ENCODE results near the gene PCGF3.

PCGF3 gene

DNA sequence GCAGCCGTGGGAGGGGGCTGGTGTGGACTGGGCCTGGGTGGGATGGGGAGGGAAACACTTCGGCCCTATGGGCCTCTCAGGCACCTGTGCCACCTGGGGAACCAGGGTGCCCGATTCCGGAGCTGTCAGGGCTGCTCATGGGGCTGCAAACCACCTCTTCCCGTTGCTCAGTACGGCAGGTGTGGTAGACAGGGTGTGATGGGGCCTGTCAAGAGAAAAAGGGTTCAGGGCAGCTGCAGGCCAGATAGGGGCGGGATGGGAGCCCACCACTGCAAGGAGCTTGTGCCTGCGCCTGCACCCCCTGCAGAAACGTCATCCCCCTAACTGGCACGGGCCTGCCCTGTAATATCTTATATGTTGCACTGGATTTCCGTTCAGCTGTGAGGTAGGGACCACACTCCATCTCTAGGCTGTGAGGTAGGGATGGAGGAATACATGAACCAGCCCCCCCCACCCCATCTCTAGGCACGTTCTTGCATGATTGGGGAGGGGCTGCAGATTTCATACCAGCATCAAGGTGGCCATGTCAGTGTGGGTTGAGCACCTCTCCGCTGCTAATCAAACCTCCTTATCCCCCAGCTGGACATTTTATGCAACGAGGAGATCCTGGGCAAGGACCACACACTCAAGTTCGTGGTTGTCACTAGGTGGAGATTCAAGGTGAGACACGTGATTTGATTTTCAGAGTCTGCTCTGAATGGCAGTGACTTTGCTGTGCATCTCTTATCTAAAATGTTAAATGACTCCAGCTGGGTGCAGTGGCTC is 59.0 kb downstream of the PCGF3 start:
- H3K4me3 ChIP-seq (ENCODE audit: low read length, poor library complexity, severe bottlenecking): no peak overlapping the region
- H3K9me2 ChIP-seq (replicated peaks; ENCODE audit: low read depth, low read length): no peaks in the 10 kb centered on the region
- peaks cover 9% of the 10 kb centered on the region for H3K79me2 ChIP-seq (ENCODE audit: insufficient read depth, low read length)
- H3K27me3 ChIP-seq (ENCODE audit: insufficient read depth, low read length, poor library complexity, severe bottlenecking): no peaks in the 10 kb centered on the region
- H2AFZ ChIP-seq (ENCODE audit: low read length): no peak overlapping the region
- no peaks in the 10 kb centered on the region for H3F3A ChIP-seq (ENCODE audit: low read depth)
- H3K36me3 ChIP-seq (ENCODE audit: insufficient read depth, low read length): peaks cover 78% of the 10 kb centered on the region
- no peak for TF ChIP-seq EZH2phosphoT487 (IDR thresholded peaks at IDR 0.05; ENCODE audit: borderline replicate concordance)
- TF ChIP-seq, protein P1, sequence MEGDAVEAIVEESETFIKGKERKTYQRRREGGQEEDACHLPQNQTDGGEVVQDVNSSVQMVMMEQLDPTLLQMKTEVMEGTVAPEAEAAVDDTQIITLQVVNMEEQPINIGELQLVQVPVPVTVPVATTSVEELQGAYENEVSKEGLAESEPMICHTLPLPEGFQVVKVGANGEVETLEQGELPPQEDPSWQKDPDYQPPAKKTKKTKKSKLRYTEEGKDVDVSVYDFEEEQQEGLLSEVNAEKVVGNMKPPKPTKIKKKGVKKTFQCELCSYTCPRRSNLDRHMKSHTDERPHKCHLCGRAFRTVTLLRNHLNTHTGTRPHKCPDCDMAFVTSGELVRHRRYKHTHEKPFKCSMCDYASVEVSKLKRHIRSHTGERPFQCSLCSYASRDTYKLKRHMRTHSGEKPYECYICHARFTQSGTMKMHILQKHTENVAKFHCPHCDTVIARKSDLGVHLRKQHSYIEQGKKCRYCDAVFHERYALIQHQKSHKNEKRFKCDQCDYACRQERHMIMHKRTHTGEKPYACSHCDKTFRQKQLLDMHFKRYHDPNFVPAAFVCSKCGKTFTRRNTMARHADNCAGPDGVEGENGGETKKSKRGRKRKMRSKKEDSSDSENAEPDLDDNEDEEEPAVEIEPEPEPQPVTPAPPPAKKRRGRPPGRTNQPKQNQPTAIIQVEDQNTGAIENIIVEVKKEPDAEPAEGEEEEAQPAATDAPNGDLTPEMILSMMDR (conservative IDR thresholded peaks at IDR 0.05; ENCODE audit: low read length): no peak
- H3K4me1 ChIP-seq (ENCODE audit: insufficient read depth, low read length, poor library complexity, severe bottlenecking): peaks cover 6% of the 10 kb centered on the region
- H4K20me1 ChIP-seq (ENCODE audit: insufficient read depth, low read length, poor library complexity, severe bottlenecking): peaks cover 37% of the 10 kb centered on the region
- no peak overlapping the region for H3K9ac ChIP-seq (ENCODE audit: low read depth, low read length, poor library complexity, severe bottlenecking)
- H3K4me2 ChIP-seq (ENCODE audit: low read depth, low read length, poor library complexity, severe bottlenecking): peak overlapping the region; percentile 25
- H3K9me3 ChIP-seq (ENCODE audit: insufficient read depth, low read depth, low read length): no peaks in the 10 kb centered on the region

DNA sequence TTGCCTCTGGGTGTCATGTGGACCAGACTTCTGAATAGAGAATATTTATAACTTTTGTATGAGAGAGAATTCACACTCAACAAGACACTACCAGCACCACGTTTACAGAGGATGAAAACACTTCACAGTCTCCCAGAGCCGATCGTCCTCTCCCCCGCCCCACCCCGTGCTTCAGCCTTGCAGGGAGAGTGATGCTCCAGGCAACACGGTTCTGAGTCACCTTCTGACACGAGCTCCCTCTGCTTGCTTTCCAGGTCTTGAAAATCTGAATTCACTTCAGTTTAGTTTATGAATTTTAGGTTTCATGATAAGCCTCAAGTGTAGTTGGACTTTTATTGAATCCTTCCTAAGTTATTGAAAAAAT is 60.5 kb downstream of the PCGF3 start:
- H3K4me2 ChIP-seq (ENCODE audit: low read depth, low read length, poor library complexity, severe bottlenecking): no peak overlapping the region
- H4K20me1 ChIP-seq (ENCODE audit: insufficient read depth, low read length, poor library complexity, severe bottlenecking): peaks cover 48% of the 10 kb centered on the region
- peaks cover 82% of the 10 kb centered on the region; the same call in 1 of the 2 replicates for H3K36me3 ChIP-seq (ENCODE audit: insufficient read depth, low read length)
- H3K4me1 ChIP-seq (ENCODE audit: insufficient read depth, low read length, poor library complexity, severe bottlenecking): peaks cover 6% of the 10 kb centered on the region
- H3K4me3 ChIP-seq (ENCODE audit: low read length, poor library complexity, severe bottlenecking): no peak overlapping the region
- H3K9me3 ChIP-seq (ENCODE audit: insufficient read depth, low read depth, low read length): no peaks in the 10 kb centered on the region
- TF ChIP-seq EZH2phosphoT487 (IDR thresholded peaks at IDR 0.05; ENCODE audit: borderline replicate concordance): no peak
- TF ChIP-seq, protein P1 (conservative IDR thresholded peaks at IDR 0.05; ENCODE audit: low read length): no peak
- no peak overlapping the region for H3K9ac ChIP-seq (ENCODE audit: low read depth, low read length, poor library complexity, severe bottlenecking)
- peaks cover 21% of the 10 kb centered on the region for H3K79me2 ChIP-seq (ENCODE audit: insufficient read depth, low read length)
- H3K9me2 ChIP-seq (replicated peaks; ENCODE audit: low read depth, low read length): no peaks in the 10 kb centered on the region
- H3F3A ChIP-seq (ENCODE audit: low read depth): no peaks in the 10 kb centered on the region
- H3K27me3 ChIP-seq (ENCODE audit: insufficient read depth, low read length, poor library complexity, severe bottlenecking): no peaks in the 10 kb centered on the region
- no peak overlapping the region for H2AFZ ChIP-seq (ENCODE audit: low read length)

DNA sequence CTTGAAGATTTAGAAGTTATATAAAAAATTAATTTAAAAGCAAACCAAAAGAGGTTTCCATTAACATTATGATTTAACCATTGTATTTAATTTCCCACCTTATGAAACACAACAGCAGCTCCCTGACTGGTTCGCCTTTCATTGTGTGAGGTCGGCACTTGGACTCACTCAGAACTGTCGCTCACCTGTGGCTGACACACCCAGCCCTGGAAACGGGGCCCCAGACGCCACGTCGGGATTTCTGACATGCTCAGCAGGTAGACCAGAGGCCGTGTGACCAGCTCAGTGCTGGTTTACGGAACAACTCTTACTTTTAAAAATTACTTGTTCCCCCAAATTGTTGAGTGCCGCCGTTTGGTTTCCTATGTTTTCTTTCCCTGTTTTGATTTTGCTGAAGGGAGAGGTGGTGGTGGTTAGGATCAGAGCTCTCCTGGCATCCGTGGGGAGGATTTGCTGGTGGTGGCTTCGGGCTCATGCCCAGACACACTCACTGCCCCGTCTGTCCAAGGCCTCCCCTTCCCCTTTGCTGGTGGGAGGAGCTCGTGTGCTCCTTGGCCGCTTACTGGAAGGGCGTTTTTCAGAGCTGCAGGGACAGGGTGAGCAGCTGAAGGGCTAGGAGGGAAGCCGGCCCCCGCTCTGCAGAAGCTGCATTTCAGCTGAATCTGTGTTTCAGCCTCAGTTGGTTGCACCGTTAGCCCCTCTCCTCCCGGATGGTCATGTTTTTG is 61.1 kb downstream of the PCGF3 start:
- TF ChIP-seq, protein P1 (conservative IDR thresholded peaks at IDR 0.05; ENCODE audit: low read length): no peak
- TF ChIP-seq EZH2phosphoT487 (IDR thresholded peaks at IDR 0.05; ENCODE audit: borderline replicate concordance): no peak
- H3K4me2 ChIP-seq (ENCODE audit: low read depth, low read length, poor library complexity, severe bottlenecking): no peak overlapping the region
- H3K4me3 ChIP-seq (ENCODE audit: low read length, poor library complexity, severe bottlenecking): no peak overlapping the region
- no peaks in the 10 kb centered on the region for H3F3A ChIP-seq (ENCODE audit: low read depth)
- no peaks in the 10 kb centered on the region for H3K9me3 ChIP-seq (ENCODE audit: insufficient read depth, low read depth, low read length)
- peaks cover 6% of the 10 kb centered on the region for H3K4me1 ChIP-seq (ENCODE audit: insufficient read depth, low read length, poor library complexity, severe bottlenecking)
- peaks cover 54% of the 10 kb centered on the region for H4K20me1 ChIP-seq (ENCODE audit: insufficient read depth, low read length, poor library complexity, severe bottlenecking)
- no peak overlapping the region for H3K9ac ChIP-seq (ENCODE audit: low read depth, low read length, poor library complexity, severe bottlenecking)
- no peaks in the 10 kb centered on the region for H3K27me3 ChIP-seq (ENCODE audit: insufficient read depth, low read length, poor library complexity, severe bottlenecking)
- peaks cover 27% of the 10 kb centered on the region for H3K79me2 ChIP-seq (ENCODE audit: insufficient read depth, low read length)
- no peaks in the 10 kb centered on the region for H3K9me2 ChIP-seq (replicated peaks; ENCODE audit: low read depth, low read length)
- no peak overlapping the region for H2AFZ ChIP-seq (ENCODE audit: low read length)
- peaks cover 83% of the 10 kb centered on the region; the same call in 1 of the 2 replicates for H3K36me3 ChIP-seq (ENCODE audit: insufficient read depth, low read length)

All from Loucy (cell line).